Natural killer cell (primary cell): ENCODE results near the gene EFNA3. TPM values are rescaled to one million over a fixed set of nuclear protein-coding genes. Genes with fewer than 3 reads are reported as not detected.
A peak's percentile ranks its signal among the peaks of the same experiment; 100 is the strongest.

Experiments
- ATAC-seq, 3 donors: fragments of 150-1000 bp in 2 of 3; fragments of 200-7000 bp in 1 of 3; cut with Tn5 transposase; 1 replicate in 1 of 3; 2 replicates in 2 of 3; pipeline ENCODE4 v1.10.0; 2021; ENCODE audit warnings: mild to moderate bottlenecking in 2 of 3, moderate library complexity in 2 of 3
- DNase-seq, 2 donors: peaks; one replicate each; pipeline versions ENCODE4 v3.0.0 to v3.0.0-alpha.2; 2013 to 2021; ENCODE audit warnings: mixed read lengths in 1 of 2
- H3K27ac ChIP-seq: one replicate; pipeline ENCODE4 v1.5.1; 2013; ENCODE audit warnings: mild to moderate bottlenecking, low read length
- H3K27me3 ChIP-seq: one replicate; pipeline ENCODE4 v1.6.1; 2013; ENCODE audit warnings: low read length; ENCODE audit not compliant: control insufficient read depth, insufficient read depth
- H3K36me3 ChIP-seq: one replicate; pipeline ENCODE4 v1.6.1; 2013; ENCODE audit warnings: low read length; ENCODE audit not compliant: control insufficient read depth, insufficient read depth
- H3K4me1 ChIP-seq: one replicate; pipeline ENCODE4 v1.6.1; 2013; ENCODE audit warnings: low read length; ENCODE audit not compliant: control insufficient read depth, insufficient read depth
- H3K4me3 ChIP-seq: one replicate; pipeline ENCODE4 v1.5.1; 2013; ENCODE audit warnings: low read length
- H3K9me3 ChIP-seq: one replicate; pipeline ENCODE4 v1.6.1; 2013; ENCODE audit warnings: low read length; ENCODE audit not compliant: control insufficient read depth, insufficient read depth
- H3K27ac Mint-ChIP-seq, 2 donors: one replicate each; pipeline ENCODE4 v1.8.0; 2022; ENCODE audit warnings: mild to moderate bottlenecking in 2 of 2, mixed read lengths in 2 of 2, moderate library complexity in 1 of 2
- H3K27me3 Mint-ChIP-seq, 2 donors: one replicate each; pipeline ENCODE4 v1.8.0; 2022; ENCODE audit warnings: low read depth in 2 of 2, mixed read lengths in 2 of 2
- H3K36me3 Mint-ChIP-seq: one replicate; pipeline ENCODE4 v1.8.0; 2022; ENCODE audit warnings: mixed read lengths
- H3K4me1 Mint-ChIP-seq, 2 donors: one replicate each; pipeline ENCODE4 v1.8.0; 2022; ENCODE audit warnings: mixed read lengths in 2 of 2
- H3K4me3 Mint-ChIP-seq: one replicate; pipeline ENCODE4 v1.8.0; 2022; ENCODE audit warnings: mild to moderate bottlenecking, moderate library complexity, mixed read lengths
- H3K9me3 Mint-ChIP-seq, 2 donors: one replicate each; pipeline ENCODE4 v1.8.0; 2022; ENCODE audit warnings: mixed read lengths in 2 of 2
- WGBS: methylation state at CpG from one replicate; pipeline ENCODE4 v1.1.7; 2013; ENCODE audit warnings: missing lambda C conversion rate; ENCODE audit not compliant: insufficient coverage; 5-methylcytosine and 5-hydroxymethylcytosine counted together
- intact Hi-C: fragments of 100-400 bp; cut with micrococcal nuclease; formaldehyde crosslinking; loops from one replicate; pipeline ENCODE4 v1.14.2; 2022
- total RNA-seq, 4 donors: library from RNA; stranded (reverse); fragments of 120-200 nt in 1 of 4; gene quantifications; one replicate each; pipeline versions ENCODE4 v1.2.3 to v1.2.4, GENCODE V29; 2013 to 2022
- TF ChIP-seq, protein P1 (sequence below): fragments of 200-600 bp; IDR thresholded peaks from one replicate; pipeline ENCODE4 v1.8.0; 2022; ENCODE audit warnings: antibody characterized with exemption

EFNA3 gene
- total RNA-seq, 3 donors from 2014 or later (not counting 1 experiment from before 2014, with no cell fraction given) = 0.52 to 1.1 (median 0.68) TPM

DNA sequence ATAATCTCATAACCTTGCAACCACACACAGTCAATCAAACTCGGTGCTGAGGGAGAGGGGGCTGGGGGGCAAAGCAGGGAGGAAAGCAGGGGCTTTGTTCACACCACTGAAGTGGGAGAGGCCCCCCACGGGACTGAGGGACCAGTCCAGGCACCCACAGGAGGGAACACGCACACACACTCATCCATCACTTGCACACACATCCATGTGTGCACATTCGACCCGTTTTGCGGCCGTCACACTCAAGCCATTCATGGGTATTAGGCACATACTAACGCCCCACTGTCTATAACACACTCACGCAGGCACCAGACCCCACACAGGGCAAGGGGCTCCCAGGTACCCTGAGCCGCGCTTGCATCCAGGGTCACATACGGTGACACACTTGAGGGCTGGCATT is 14.0 kb downstream of the EFNA3 start:
- Mint-ChIP-seq H3K4me3 (no peak overlapping the region), H3K9me3 (no peaks in the 10 kb centered on the region), H3K4me1 (no peaks in the 10 kb centered on the region), H3K27ac (no peak overlapping the region), H3K27me3 (peaks cover 5 to 20% of the 10 kb centered on the region in 2 donors), H3K36me3 (no peaks in the 10 kb centered on the region)
- H3K4me3 ChIP-seq = no peak overlapping the region
- H3K36me3 ChIP-seq = no peaks in the 10 kb centered on the region
- DNase-seq (no peak), ATAC-seq (no peak)
- WGBS = 85% methylated on average over 12 of the region's 12 CpGs
- TF ChIP-seq, protein P1, sequence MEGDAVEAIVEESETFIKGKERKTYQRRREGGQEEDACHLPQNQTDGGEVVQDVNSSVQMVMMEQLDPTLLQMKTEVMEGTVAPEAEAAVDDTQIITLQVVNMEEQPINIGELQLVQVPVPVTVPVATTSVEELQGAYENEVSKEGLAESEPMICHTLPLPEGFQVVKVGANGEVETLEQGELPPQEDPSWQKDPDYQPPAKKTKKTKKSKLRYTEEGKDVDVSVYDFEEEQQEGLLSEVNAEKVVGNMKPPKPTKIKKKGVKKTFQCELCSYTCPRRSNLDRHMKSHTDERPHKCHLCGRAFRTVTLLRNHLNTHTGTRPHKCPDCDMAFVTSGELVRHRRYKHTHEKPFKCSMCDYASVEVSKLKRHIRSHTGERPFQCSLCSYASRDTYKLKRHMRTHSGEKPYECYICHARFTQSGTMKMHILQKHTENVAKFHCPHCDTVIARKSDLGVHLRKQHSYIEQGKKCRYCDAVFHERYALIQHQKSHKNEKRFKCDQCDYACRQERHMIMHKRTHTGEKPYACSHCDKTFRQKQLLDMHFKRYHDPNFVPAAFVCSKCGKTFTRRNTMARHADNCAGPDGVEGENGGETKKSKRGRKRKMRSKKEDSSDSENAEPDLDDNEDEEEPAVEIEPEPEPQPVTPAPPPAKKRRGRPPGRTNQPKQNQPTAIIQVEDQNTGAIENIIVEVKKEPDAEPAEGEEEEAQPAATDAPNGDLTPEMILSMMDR = no peak
- H3K4me1 ChIP-seq = peaks cover 7% of the 10 kb centered on the region
- H3K27ac ChIP-seq = no peak overlapping the region
- no peaks in the 10 kb centered on the region for H3K27me3 ChIP-seq
- intact Hi-C loops = loop anchor here (5.0 kb wide), 1 partner anchor 35 kb away; the partner anchor contains the start of gene EFNA1
- H3K9me3 ChIP-seq = no peaks in the 10 kb centered on the region

DNA sequence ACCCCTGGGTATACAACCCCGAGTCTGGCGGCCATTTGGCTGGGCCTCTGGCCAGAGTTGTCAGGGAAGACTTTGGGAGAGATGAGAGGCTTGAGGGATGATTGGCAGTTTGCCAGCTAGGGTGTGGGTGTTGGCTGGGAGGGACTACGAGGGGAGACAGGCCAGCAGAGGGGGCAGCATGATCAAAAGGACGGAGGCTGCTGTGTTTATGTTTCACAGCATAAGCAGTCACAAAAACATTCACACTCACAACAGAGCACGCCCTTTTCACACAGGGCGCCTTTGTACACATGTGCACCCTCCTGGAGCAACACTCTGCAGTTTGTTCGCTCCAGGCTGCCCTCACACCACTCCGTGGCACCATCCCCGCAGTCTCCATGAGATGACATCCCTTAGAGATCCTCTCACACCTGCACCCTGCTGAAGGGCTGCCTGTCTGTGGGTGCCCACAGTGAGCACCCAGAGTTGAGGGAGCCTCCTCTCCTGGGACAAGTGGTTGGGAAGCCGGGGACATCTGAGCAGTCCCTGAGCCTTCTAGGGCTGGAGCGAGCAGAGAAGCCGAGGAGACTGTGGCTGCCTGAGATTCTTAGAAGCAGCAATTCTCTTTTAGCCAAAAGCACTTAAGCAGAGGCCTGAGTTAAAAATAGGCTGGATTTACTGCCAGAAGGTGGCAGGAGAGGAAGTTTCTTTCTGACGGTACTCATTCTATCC is 15.4 kb downstream of the EFNA3 start:
- no peaks in the 10 kb centered on the region for H3K9me3 ChIP-seq
- H3K36me3 ChIP-seq = no peaks in the 10 kb centered on the region
- no peaks in the 10 kb centered on the region for H3K27me3 ChIP-seq
- peak in 1 of 2 donors; percentile 59 for DNase-seq
- H3K4me3 ChIP-seq = no peak overlapping the region
- TF ChIP-seq, protein P1 = no peak
- ATAC-seq = peak in 1 of 3 donors; percentile 6
- Mint-ChIP-seq H3K9me3 (no peaks in the 10 kb centered on the region), H3K4me3 (no peak overlapping the region), H3K4me1 (no peaks in the 10 kb centered on the region), H3K36me3 (no peaks in the 10 kb centered on the region), H3K27me3 (peaks cover 5 to 20% of the 10 kb centered on the region in 2 donors), H3K27ac (no peak overlapping the region)
- peaks cover 7% of the 10 kb centered on the region for H3K4me1 ChIP-seq
- intact Hi-C loops = loop anchor here (5.0 kb wide), 1 partner anchor 33 kb away; the partner anchor contains the start of gene EFNA1
- no peak overlapping the region for H3K27ac ChIP-seq
- WGBS = 49% methylated on average over 11 of the region's 13 CpGs

DNA sequence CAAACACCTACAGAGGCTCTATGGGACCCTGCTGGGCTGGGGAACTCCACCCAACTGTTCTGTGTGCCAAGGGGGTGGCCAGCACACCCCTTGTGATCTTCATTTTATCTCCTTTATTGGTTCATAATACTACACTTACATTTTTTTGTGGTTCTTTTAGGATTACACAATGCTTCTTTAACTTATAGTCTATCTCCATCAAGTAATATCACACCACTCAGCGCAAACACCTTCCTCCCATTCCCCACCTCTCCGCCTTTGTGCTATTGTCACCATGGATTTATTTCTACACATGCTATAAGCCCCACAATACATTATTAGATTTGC is 15.9 kb downstream of the EFNA3 start:
- no peak overlapping the region for H3K4me3 ChIP-seq
- no peaks in the 10 kb centered on the region for H3K36me3 ChIP-seq
- 81% methylated on average over 2 of the region's 2 CpGs for WGBS
- H3K9me3 ChIP-seq = no peaks in the 10 kb centered on the region
- H3K4me3 Mint-ChIP-seq = no peak overlapping the region
- TF ChIP-seq, protein P1 = no peak
- no peak overlapping the region for H3K27ac ChIP-seq
- peaks cover 5 to 20% of the 10 kb centered on the region in 2 donors for H3K27me3 Mint-ChIP-seq
- no peaks in the 10 kb centered on the region for H3K9me3 Mint-ChIP-seq
- peak in 1 of 3 donors; percentile 18 for ATAC-seq
- intact Hi-C loops = loop anchor here (5.0 kb wide), 1 partner anchor 33 kb away; the partner anchor contains the start of gene EFNA1
- no peak for DNase-seq
- H3K4me1 ChIP-seq = peaks cover 7% of the 10 kb centered on the region
- no peaks in the 10 kb centered on the region for H3K36me3 Mint-ChIP-seq
- H3K27me3 ChIP-seq = no peaks in the 10 kb centered on the region
- H3K4me1 Mint-ChIP-seq = no peaks in the 10 kb centered on the region
- H3K27ac Mint-ChIP-seq = no peak overlapping the region

DNA sequence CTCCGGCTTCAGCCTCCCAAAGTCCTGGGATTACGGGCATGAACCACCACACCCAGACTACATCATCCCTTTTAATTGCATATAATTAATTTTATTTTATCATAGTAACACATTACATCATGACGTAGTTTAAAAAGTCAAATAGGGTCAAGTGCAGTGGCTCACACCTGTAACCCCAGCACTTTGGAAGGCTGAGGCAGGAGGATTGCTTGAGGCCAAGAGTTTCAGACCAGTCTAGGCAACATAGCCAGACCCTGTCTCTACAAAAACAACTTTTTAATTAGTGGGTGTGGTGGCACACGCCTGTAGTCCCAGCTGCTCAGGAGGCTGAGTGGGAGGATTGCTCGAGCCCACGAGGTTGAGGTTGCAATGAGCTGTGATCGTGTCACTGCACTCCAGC is 20.7 kb downstream of the EFNA3 start:
- intact Hi-C loops = no loop called here
- Histone ChIP-seq H3K4me1 (no peaks in the 10 kb centered on the region), H3K36me3 (no peaks in the 10 kb centered on the region), H3K4me3 (no peak overlapping the region), H3K27me3 (no peaks in the 10 kb centered on the region), H3K27ac (no peak overlapping the region), H3K9me3 (no peaks in the 10 kb centered on the region)
- no peak overlapping the region for H3K27ac Mint-ChIP-seq
- TF ChIP-seq, protein P1 = no peak
- H3K4me3 Mint-ChIP-seq = no peak overlapping the region
- H3K27me3 Mint-ChIP-seq = peaks cover 8 to 20% of the 10 kb centered on the region in 2 donors
- ATAC-seq (no peak), DNase-seq (no peak)
- WGBS = 81% methylated on average over 7 of the region's 7 CpGs
- H3K9me3 Mint-ChIP-seq = no peaks in the 10 kb centered on the region
- no peaks in the 10 kb centered on the region for H3K36me3 Mint-ChIP-seq
- peaks cover 0 to 5% of the 10 kb centered on the region in 2 donors for H3K4me1 Mint-ChIP-seq
